WTC11 (cell line): ENCODE data around the gene PIGQ. TPM values are rescaled to one million over a fixed set of nuclear protein-coding genes. Genes with fewer than 3 reads are reported as not detected.

Experiments
- ATAC-seq: fragments of 200-7000 bp; cut with Tn5 transposase; 2 replicates; pipeline ENCODE4 v1.10.0; 2021; ENCODE audit warnings: mild to moderate bottlenecking, moderate library complexity
- CTCF ChIA-PET: fragments of 300-600 bp; sonication (Branson Sonifier 250); formaldehyde crosslinking; loops from one replicate; lab custom pipeline; 2021; ENCODE audit warnings: antibody characterized with exemption; lab: Charles Lee
- POLR2A ChIA-PET: fragments of 350-600 bp; sonication (Branson Sonifier 250); formaldehyde crosslinking; loops from one replicate; lab custom pipeline; 2021; ENCODE audit warnings: antibody characterized with exemption; lab: Charles Lee
- DNase-seq: peaks from one replicate; pipeline ENCODE4 v3.0.0; 2021; ENCODE audit warnings: low spot score
- H3K27ac Mint-ChIP-seq: 2 replicates; pipeline ENCODE4 v1.8.0; 2021; ENCODE audit warnings: mixed read lengths
- H3K27me3 Mint-ChIP-seq: 2 replicates; pipeline ENCODE4 v1.8.0; 2021; ENCODE audit warnings: low read depth, mild to moderate bottlenecking, moderate library complexity, mixed read lengths
- H3K36me3 Mint-ChIP-seq: 2 replicates; pipeline ENCODE4 v1.8.0; 2021; ENCODE audit warnings: mixed read lengths
- H3K4me1 Mint-ChIP-seq: 2 replicates; pipeline ENCODE4 v1.8.0; 2022; ENCODE audit warnings: mixed read lengths
- H3K4me3 Mint-ChIP-seq: 2 replicates; pipeline ENCODE4 v1.8.0; 2021; ENCODE audit warnings: mild to moderate bottlenecking, moderate library complexity, mixed read lengths
- H3K9me3 Mint-ChIP-seq: 2 replicates; pipeline ENCODE4 v1.8.0; 2021; ENCODE audit warnings: mixed read lengths
- AFF4 ChIP-seq: sonication (generic); formaldehyde crosslinking; IDR thresholded peaks from 2 replicates; pipeline ENCODE4 v1.8.1; 2023; ENCODE audit warnings: mild to moderate bottlenecking, missing genetic modification reagents, borderline replicate concordance
- ATF6 ChIP-seq: sonication (generic); formaldehyde crosslinking; IDR thresholded peaks from 2 replicates; pipeline ENCODE4 v1.8.1; 2023; ENCODE audit warnings: mild to moderate bottlenecking, missing genetic modification reagents
- FOXK1 ChIP-seq: sonication (generic); formaldehyde crosslinking; IDR thresholded peaks from 2 replicates; pipeline ENCODE4 v1.8.0; 2022; ENCODE audit warnings: mild to moderate bottlenecking, moderate library complexity, missing genetic modification reagents
- FOXP1 ChIP-seq: sonication (generic); formaldehyde crosslinking; IDR thresholded peaks from 2 replicates; pipeline ENCODE4 v1.8.0; 2022; ENCODE audit warnings: missing genetic modification reagents, mild to moderate bottlenecking, moderate library complexity, borderline replicate concordance
- GTF2I ChIP-seq: fragments of 250-450 bp; sonication (Bioruptor Pico); conservative IDR thresholded peaks from 2 replicates; pipeline ENCODE4 v1.4.0; 2021; ENCODE audit warnings: mild to moderate bottlenecking
- TEAD4 ChIP-seq: sonication (generic); formaldehyde crosslinking; IDR thresholded peaks from 2 replicates; pipeline ENCODE4 v1.8.0; 2022; ENCODE audit warnings: mild to moderate bottlenecking, missing genetic modification reagents
- ZNF396 ChIP-seq: fragments of 250-450 bp; sonication (Bioruptor Pico); IDR thresholded peaks from 2 replicates; pipeline ENCODE4 v1.8.0; 2021; ENCODE audit warnings: mild to moderate bottlenecking, moderate library complexity, borderline replicate concordance
- ZNF512 ChIP-seq: sonication (generic); formaldehyde crosslinking; IDR thresholded peaks from 2 replicates; pipeline ENCODE4 v1.8.1; 2022; ENCODE audit warnings: missing genetic modification reagents, borderline replicate concordance
- ZNF532 ChIP-seq: fragments of 250-450 bp; sonication (Bioruptor Pico); IDR thresholded peaks from 2 replicates; pipeline ENCODE4 v1.9.0; 2021; ENCODE audit warnings: mild to moderate bottlenecking, borderline replicate concordance
- total RNA-seq: library from RNA; stranded (reverse); gene quantifications from 3 replicates; pipeline ENCODE4 v1.2.3, GENCODE V29; 2021

PIGQ gene
- total RNA-seq, 1 experiment from 2014 or later = 63.7 TPM

DNA sequence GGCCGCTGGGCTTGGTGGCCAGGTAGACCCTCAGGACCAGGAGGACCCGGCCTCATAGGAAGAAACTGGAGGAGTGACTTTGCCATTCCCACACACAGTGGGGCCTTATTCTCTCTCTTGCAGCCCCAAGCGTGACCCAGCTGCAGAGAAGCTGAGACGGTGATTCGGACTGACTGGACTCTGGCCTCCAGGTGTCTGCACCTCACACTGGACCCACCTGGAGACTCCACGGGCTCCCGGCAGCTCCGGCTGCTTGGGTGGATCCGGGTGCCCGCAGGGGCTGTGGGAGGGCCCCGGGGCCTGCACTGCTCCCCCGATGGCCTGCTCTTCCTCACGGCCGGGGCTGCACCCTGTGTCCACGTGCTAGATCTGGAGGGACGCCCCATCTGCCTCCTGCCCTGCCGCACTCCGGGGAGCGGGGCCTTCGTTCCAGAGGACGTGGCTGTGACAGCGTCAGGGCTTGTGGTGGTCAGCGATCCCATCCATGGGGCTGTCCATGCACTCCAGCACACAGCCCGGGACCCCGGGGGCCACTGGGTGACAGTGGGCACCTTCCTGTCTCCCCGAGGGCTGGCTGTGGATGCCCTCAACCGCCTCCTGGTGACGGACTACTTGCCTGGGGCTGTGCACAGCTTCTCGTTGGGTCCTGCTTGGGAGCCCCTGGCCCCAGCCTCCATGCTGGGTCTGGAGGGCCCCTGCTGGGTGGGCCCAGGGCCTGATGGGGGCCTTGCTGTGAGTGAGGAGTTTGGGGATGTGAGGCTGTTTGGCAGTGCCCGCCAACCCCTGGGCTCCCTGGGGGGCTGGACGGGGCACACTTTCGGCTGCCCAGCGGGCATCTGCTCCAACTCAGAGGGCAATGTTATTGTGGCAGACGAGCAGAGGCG, 2.2 kb upstream of the PIGQ start (continued):
- TF ChIP-seq AFF4 = no peak
- no peak for TF ChIP-seq GTF2I (CRISPR knock-in tag)
- TF ChIP-seq TEAD4 (CRISPR knock-in tag) = no peak
- TF ChIP-seq ZNF512 (CRISPR knock-in tag) = no peak
- TF ChIP-seq, all 79 proteins: peak for 0

GRCh38 chr16:568401-569258, 1.1 kb upstream of the PIGQ start:
- Mint-ChIP-seq H3K9me3 (no peaks in the 10 kb centered on the region), H3K4me1 (peaks cover 27% of the 10 kb centered on the region), H3K4me3 (peak overlapping the region; percentile 85), H3K36me3 (no peaks in the 10 kb centered on the region), H3K27ac (peak overlapping the region; percentile 95), H3K27me3 (no peaks in the 10 kb centered on the region; the same call in 1 of the 2 replicates)
- DNase-seq = no peak
- ATAC-seq = no peak
- no peak for TF ChIP-seq FOXP1
- TF ChIP-seq FOXK1 (CRISPR knock-in tag) = no peak; the same call in 1 of the 2 replicates
- TF ChIP-seq ATF6 (CRISPR knock-in tag) = no peak
- no peak for TF ChIP-seq ZNF396
- TF ChIP-seq ZNF532 (CRISPR knock-in tag) = no peak
- ChIA-PET CTCF (interaction anchor here (1.2 to 1.7 kb wide), 3 partner anchors 8 to 35 kb away, joined by 3 to 6 read pairs (median 6); no protein-coding TSS in a partner anchor), POLR2A (interaction anchor here (1.2 kb wide), 1 partner anchor 19 kb away, joined by 3 read pairs; no protein-coding TSS in a partner anchor)
